Testis (tissue), 3 donors: Measurements from ENCODE around the gene USP48. TPM values are rescaled to one million over a fixed set of nuclear protein-coding genes. Genes with fewer than 3 reads are reported as not detected.
A peak's percentile ranks its signal among the peaks of the same experiment; 100 is the strongest.
"Not testable (repeated sequence)": the region's sequence is repeated elsewhere in the genome, so short reads cannot be mapped to it uniquely, and the experiment has no call there.

Source experiments
- DNase-seq: peaks from one replicate; pipeline ENCODE4 v3.0.0-alpha.2; 2019
- H3K27ac ChIP-seq, 2 donors: fragments of 200-600 bp; sonication (generic); one replicate each; pipeline ENCODE4 v1.5.1; 2019
- H3K27me3 ChIP-seq: fragments of 200-600 bp; sonication (generic); one replicate; pipeline ENCODE4 v1.5.1; 2019
- H3K36me3 ChIP-seq: fragments of 200-600 bp; sonication (generic); one replicate; pipeline ENCODE4 v1.5.1; 2017; ENCODE audit warnings: low read depth; ENCODE audit errors: missing control alignments
- H3K4me1 ChIP-seq: fragments of 200-600 bp; sonication (generic); one replicate; pipeline ENCODE4 v1.5.1; 2019
- H3K4me3 ChIP-seq, 2 donors: fragments of 200-600 bp; sonication (generic); one replicate each; pipeline ENCODE4 v1.5.1; 2017 to 2019
- H3K9me3 ChIP-seq: fragments of 200-600 bp; sonication (generic); one replicate; pipeline ENCODE4 v1.5.1; 2017
- CTCF ChIP-seq, 3 experiments: fragments of 450-650 bp in 2 of 3; fragments of 200-600 bp in 1 of 3; sonication (generic) in 1 of 3; IDR thresholded peaks; one replicate each; pipeline ENCODE4 v1.5.1; 2016 to 2019; ENCODE audit warnings: antibody characterized with exemption in 3 of 3, mild to moderate bottlenecking in 2 of 3, moderate library complexity in 1 of 3
- POLR2A ChIP-seq: fragments of 450-650 bp; IDR thresholded peaks from one replicate; pipeline ENCODE4 v1.6.1; 2017; ENCODE audit warnings: antibody characterized with exemption, mild to moderate bottlenecking, moderate library complexity
- WGBS, 2 donors: methylation state at CpG; one replicate each; pipeline ENCODE4 v1.1.5; 2018; 5-methylcytosine and 5-hydroxymethylcytosine counted together
- intact Hi-C: fragments of 100-400 bp; cut with DNase I; formaldehyde crosslinking; loops from one replicate; pipeline ENCODE4 v1.15.1; 2023; ENCODE audit warnings: low total_unique reads
- polyA plus RNA-seq: library from polyadenylated mRNA; stranded (reverse); fragments of 350-450 nt; fragmentation: Illumina TruSeq; extraction: RNeasy Lipid Tissue Mini Kit (QIAGEN cat#74804); gene quantifications from one replicate; pipeline ENCODE4 v1.2.3, GENCODE V29; 2014; ENCODE audit warnings: low read depth, low replicate concordance; ENCODE audit not compliant: insufficient read depth
- total RNA-seq, 2 donors: library from RNA; depleted of rRNA; stranded (reverse); fragments of >200 nt; gene quantifications; one replicate each; pipeline ENCODE4 v1.2.3, GENCODE V29; 2016

Gene USP48
- total and polyA plus RNA-seq, 3 donors from 2014 or later = 33.3 to 66.2 (median 63.0) TPM

- no peak for TF ChIP-seq POLR2A
- no peak for TF ChIP-seq CTCF (IDR thresholded peaks at IDR 0.05)
- intact Hi-C loops = no loop called here
- no peaks in the 10 kb centered on the region for H3K27me3 ChIP-seq
- H3K4me3 ChIP-seq = no peak overlapping the region
- WGBS, 2 donors = 41 to 45% methylated on average over 2 of the region's 2 CpGs
- no peaks in the 10 kb centered on the region for H3K36me3 ChIP-seq
- DNase-seq = no peak
- peaks cover 7% of the 10 kb centered on the region for H3K4me1 ChIP-seq
- peak overlapping the region; percentile 48 to 56 for H3K27ac ChIP-seq
- no peaks in the 10 kb centered on the region for H3K9me3 ChIP-seq
Observed at GRCh38 chr1:21775550-21775914, 7.4 kb downstream of the USP48 start.

GRCh38 chr1:21774835-21775549 lies 8.0 kb downstream of the USP48 start:
- H3K27me3 ChIP-seq = no peaks in the 10 kb centered on the region
- peak; percentile 80 for DNase-seq
- H3K36me3 ChIP-seq = no peaks in the 10 kb centered on the region
- TF ChIP-seq POLR2A (no peak), CTCF (IDR thresholded peaks at IDR 0.05) (no peak)
- H3K27ac ChIP-seq = peak overlapping the region; percentile 11 to 58
- 75 to 79% methylated on average over 15 of the region's 15 CpGs for WGBS, 2 donors
- peaks cover 7% of the 10 kb centered on the region for H3K4me1 ChIP-seq
- no peak overlapping the region for H3K4me3 ChIP-seq
- H3K9me3 ChIP-seq = no peaks in the 10 kb centered on the region
- intact Hi-C loops = no loop called here

- TF ChIP-seq CTCF (IDR thresholded peaks at IDR 0.05) = no peak
- no peak for TF ChIP-seq POLR2A
- Histone ChIP-seq H3K36me3 (no peaks in the 10 kb centered on the region), H3K27ac (no peak overlapping the region), H3K4me3 (no peak overlapping the region), H3K9me3 (no peaks in the 10 kb centered on the region), H3K4me1 (peaks cover 7% of the 10 kb centered on the region), H3K27me3 (no peaks in the 10 kb centered on the region)
- no peak for DNase-seq
- WGBS, 2 donors = 76 to 85% methylated on average over 3 of the region's 3 CpGs
- intact Hi-C loops = no loop called here
Observed at GRCh38 chr1:21773585-21773984, 9.4 kb downstream of the USP48 start.

GRCh38 chr1:21771672-21772071 lies 11.3 kb downstream of the USP48 start:
- 87 to 94% methylated on average over 10 of the region's 10 CpGs for WGBS, 2 donors
- H3K4me1 ChIP-seq, H3K27ac ChIP-seq, H3K4me3 ChIP-seq, H3K9me3 ChIP-seq, intact Hi-C loops, H3K36me3 ChIP-seq, H3K27me3 ChIP-seq: not testable (repeated sequence)
- peak; percentile 9 for DNase-seq

GRCh38 chr1:21770602-21771001 lies 12.3 kb downstream of the USP48 start:
- H3K27me3 ChIP-seq, H3K4me1 ChIP-seq, H3K4me3 ChIP-seq, H3K36me3 ChIP-seq, H3K27ac ChIP-seq, intact Hi-C loops, H3K9me3 ChIP-seq: not testable (repeated sequence)
- peak; percentile 1 for DNase-seq
- 92 to 95% methylated on average over 9 of the region's 9 CpGs for WGBS, 2 donors

GRCh38 chr1:21770201-21770600 lies 12.7 kb downstream of the USP48 start:
- H3K4me1 ChIP-seq = peaks cover 9% of the 10 kb centered on the region
- TF ChIP-seq POLR2A (no peak), CTCF (IDR thresholded peaks at IDR 0.05) (no peak)
- WGBS, 2 donors = 93 to 97% methylated on average over 2 of the region's 2 CpGs

GRCh38 chr1:21767106-21767505 lies 15.8 kb downstream of the USP48 start:
- 95% methylated on average over 8 of the region's 8 CpGs for WGBS, 2 donors
- H3K36me3 ChIP-seq, H3K27ac ChIP-seq, DNase-seq, intact Hi-C loops, H3K9me3 ChIP-seq, H3K27me3 ChIP-seq, H3K4me3 ChIP-seq: not testable (repeated sequence)
- H3K4me1 ChIP-seq = peaks cover 27% of the 10 kb centered on the region

More at GRCh38 chr1:21770201-21770600, 12.7 kb downstream of the USP48 start:
- Histone ChIP-seq H3K27me3 (no peaks in the 10 kb centered on the region), H3K27ac (no peak overlapping the region), H3K9me3 (no peaks in the 10 kb centered on the region), H3K36me3 (no peaks in the 10 kb centered on the region), H3K4me3 (no peak overlapping the region)
- intact Hi-C loops = no loop called here
- DNase-seq = no peak
